ENCODE measurements around the gene KRT2. TPM values are rescaled to one million over a fixed set of nuclear protein-coding genes. Genes with fewer than 3 reads are reported as not detected.

KRT2 gene
- total and polyA plus RNA-seq, 3 experiments from 2014 or later, result 0.16 TPM; not detected in 2

Other genes with a start within 250 kb of the KRT2 start
- not detected for gene KRT82, start 245.9 kb downstream of the KRT2 start, total RNA-seq
- not detected for gene KRT82, start 245.9 kb downstream of the KRT2 start, polyA plus RNA-seq
- gene KRT75, start 217.8 kb downstream of the KRT2 start, total RNA-seq, result not detected
- not detected for gene KRT75, start 217.8 kb downstream of the KRT2 start, polyA plus RNA-seq
- not detected for gene KRT6B, start 200.1 kb downstream of the KRT2 start, total RNA-seq
- gene KRT6B, start 200.1 kb downstream of the KRT2 start, polyA plus RNA-seq, result not detected
- not detected for gene KRT6C, start 178.4 kb downstream of the KRT2 start, total RNA-seq
- gene KRT6C, start 178.4 kb downstream of the KRT2 start, polyA plus RNA-seq, result not detected
- not detected for gene KRT6A, start 159.0 kb downstream of the KRT2 start, total RNA-seq
- not detected for gene KRT6A, start 159.0 kb downstream of the KRT2 start, polyA plus RNA-seq
- gene KRT5, start 131.8 kb downstream of the KRT2 start, total RNA-seq, result not detected
- not detected for gene KRT5, start 131.8 kb downstream of the KRT2 start, polyA plus RNA-seq
- not detected for gene KRT71, start 99.1 kb downstream of the KRT2 start, total RNA-seq
- not detected for gene KRT71, start 99.1 kb downstream of the KRT2 start, polyA plus RNA-seq
- gene KRT74, start 78.4 kb downstream of the KRT2 start, total RNA-seq, result not detected
- not detected for gene KRT74, start 78.4 kb downstream of the KRT2 start, polyA plus RNA-seq
- not detected for gene KRT72, start 50.7 kb downstream of the KRT2 start, total RNA-seq
- not detected for gene KRT72, start 50.7 kb downstream of the KRT2 start, polyA plus RNA-seq
- gene KRT73, start 33.7 kb downstream of the KRT2 start, total RNA-seq, result under 1 TPM in 1 of 2 experiments, not detected in 1; 0.13 TPM
- gene KRT73, start 33.7 kb downstream of the KRT2 start, polyA plus RNA-seq, result 0.24 TPM
- not detected for gene KRT1, start 28.2 kb upstream of the KRT2 start, total RNA-seq
- 3.4 TPM for gene KRT1, start 28.2 kb upstream of the KRT2 start, polyA plus RNA-seq
- gene KRT77, start 51.3 kb upstream of the KRT2 start, total RNA-seq, result not detected
- not detected for gene KRT77, start 51.3 kb upstream of the KRT2 start, polyA plus RNA-seq
- gene KRT76, start 125.1 kb upstream of the KRT2 start, total RNA-seq, result not detected
- gene KRT76, start 125.1 kb upstream of the KRT2 start, polyA plus RNA-seq, result not detected
- gene KRT3, start 143.9 kb upstream of the KRT2 start, total RNA-seq, result not detected
- not detected for gene KRT3, start 143.9 kb upstream of the KRT2 start, polyA plus RNA-seq
- gene KRT4, start 161.9 kb upstream of the KRT2 start, total RNA-seq, result not detected
- gene KRT4, start 161.9 kb upstream of the KRT2 start, polyA plus RNA-seq, result not detected
- not detected for gene KRT79, start 182.1 kb upstream of the KRT2 start, total RNA-seq
- not detected for gene KRT79, start 182.1 kb upstream of the KRT2 start, polyA plus RNA-seq
- gene KRT78, start 196.8 kb upstream of the KRT2 start, total RNA-seq, result not detected
- gene KRT78, start 196.8 kb upstream of the KRT2 start, polyA plus RNA-seq, result not detected